Astrocyte (in vitro differentiated cells and primary cell): ENCODE results near the gene APBB3.

ENCODE experiments used
- EZH2 ChIP-seq: IDR thresholded peaks from 2 replicates; pipeline ENCODE4 v1.6.1; 2012; ENCODE audit warnings: mild to moderate bottlenecking, low read length, inconsistent platforms; ENCODE audit not compliant: insufficient read depth
- TF ChIP-seq, protein P1 (sequence below): IDR thresholded peaks from 2 replicates; pipeline ENCODE4 v1.5.1; 2011; ENCODE audit warnings: low read depth, mild to moderate bottlenecking, inconsistent platforms, low read length, moderate library complexity; ENCODE audit not compliant: insufficient read depth

DNA sequence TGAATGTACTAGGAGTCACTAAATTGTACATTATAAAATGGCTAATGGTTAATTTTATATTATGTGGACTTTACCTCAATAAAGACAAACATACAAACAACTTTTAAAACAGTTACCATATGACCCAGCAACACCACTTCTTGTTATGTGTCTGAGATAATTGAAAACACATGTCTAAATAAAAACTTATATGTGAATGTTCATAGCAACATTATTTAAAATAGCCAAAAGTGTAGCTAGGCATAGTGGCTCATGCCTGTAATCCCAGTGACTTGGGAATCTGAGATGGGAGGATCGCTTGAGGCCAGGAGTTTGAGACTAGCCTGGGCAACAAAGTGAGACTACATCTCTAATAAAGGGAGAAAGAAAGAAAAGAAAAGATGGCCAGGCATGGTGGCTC, 23.1 kb upstream of the APBB3 start:
- TF ChIP-seq, protein P1, sequence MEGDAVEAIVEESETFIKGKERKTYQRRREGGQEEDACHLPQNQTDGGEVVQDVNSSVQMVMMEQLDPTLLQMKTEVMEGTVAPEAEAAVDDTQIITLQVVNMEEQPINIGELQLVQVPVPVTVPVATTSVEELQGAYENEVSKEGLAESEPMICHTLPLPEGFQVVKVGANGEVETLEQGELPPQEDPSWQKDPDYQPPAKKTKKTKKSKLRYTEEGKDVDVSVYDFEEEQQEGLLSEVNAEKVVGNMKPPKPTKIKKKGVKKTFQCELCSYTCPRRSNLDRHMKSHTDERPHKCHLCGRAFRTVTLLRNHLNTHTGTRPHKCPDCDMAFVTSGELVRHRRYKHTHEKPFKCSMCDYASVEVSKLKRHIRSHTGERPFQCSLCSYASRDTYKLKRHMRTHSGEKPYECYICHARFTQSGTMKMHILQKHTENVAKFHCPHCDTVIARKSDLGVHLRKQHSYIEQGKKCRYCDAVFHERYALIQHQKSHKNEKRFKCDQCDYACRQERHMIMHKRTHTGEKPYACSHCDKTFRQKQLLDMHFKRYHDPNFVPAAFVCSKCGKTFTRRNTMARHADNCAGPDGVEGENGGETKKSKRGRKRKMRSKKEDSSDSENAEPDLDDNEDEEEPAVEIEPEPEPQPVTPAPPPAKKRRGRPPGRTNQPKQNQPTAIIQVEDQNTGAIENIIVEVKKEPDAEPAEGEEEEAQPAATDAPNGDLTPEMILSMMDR: no peak
- no peak for TF ChIP-seq EZH2
